HG02759 (cell line): Measurements from ENCODE around the gene CRP.
"Not testable (repeated sequence)": the region's sequence is repeated elsewhere in the genome, so short reads cannot be mapped to it uniquely, and the experiment has no call there.

ENCODE experiments used
- ATAC-seq: cut with Tn5 transposase; IDR thresholded peaks from one replicate; pipeline ENCODE4 v1.9.1; 2021; ENCODE audit warnings: mild to moderate bottlenecking, moderate library complexity; ENCODE audit not compliant: unreplicated experiment

CRP gene

GRCh38 chr1:159700312-159700711 lies 14.1 kb downstream of the CRP start:
- ATAC-seq: no peak

GRCh38 chr1:159699653-159700052 lies 14.7 kb downstream of the CRP start:
- no peak for ATAC-seq

GRCh38 chr1:159699246-159699645 lies 15.1 kb downstream of the CRP start:
- no peak for ATAC-seq

- ATAC-seq: no peak
These were observed 26.9 kb downstream of the CRP start for GRCh38 chr1:159687511-159687910.

GRCh38 chr1:159686599-159687299 lies 27.6 kb downstream of the CRP start:
- ATAC-seq: no peak

GRCh38 chr1:159678939-159679338 lies 35.5 kb downstream of the CRP start:
- ATAC-seq: no peak

- no peak for ATAC-seq
These were observed 39.3 kb downstream of the CRP start for GRCh38 chr1:159675046-159675445.

GRCh38 chr1:159672390-159672789 lies 42.0 kb downstream of the CRP start:
- not testable (repeated sequence) for ATAC-seq

GRCh38 chr1:159669338-159669737 lies 45.1 kb downstream of the CRP start:
- no peak for ATAC-seq

- ATAC-seq: no peak
These were observed 45.6 kb downstream of the CRP start for GRCh38 chr1:159668739-159669138.

GRCh38 chr1:159664247-159664646 lies 50.1 kb downstream of the CRP start:
- no peak for ATAC-seq

- ATAC-seq: no peak
These were observed 50.8 kb downstream of the CRP start for GRCh38 chr1:159663552-159663951.
